HepG2 (cell line): ENCODE results near the gene SCAF11. TPM values are rescaled to one million over a fixed set of nuclear protein-coding genes. Genes with fewer than 3 reads are reported as not detected.

Experiments used
- ATF7-NPFF ChIP-seq: sonication (generic); formaldehyde crosslinking; IDR thresholded peaks from 2 replicates; pipeline ENCODE4 v1.8.1; 2023; ENCODE audit warnings: mild to moderate bottlenecking, low read depth, missing genetic modification reagents, moderate library complexity
- CENPBD1 ChIP-seq: sonication (generic); formaldehyde crosslinking; IDR thresholded peaks from 2 replicates; pipeline ENCODE4 v1.8.0; 2022; ENCODE audit warnings: missing genetic modification reagents, low read depth, mild to moderate bottlenecking, borderline replicate concordance
- EHMT2 ChIP-seq: fragments of 200-600 bp; sonication (generic); IDR thresholded peaks from 2 replicates; pipeline ENCODE4 v1.7.0; 2017; ENCODE audit warnings: antibody characterized with exemption, low read depth, low read length, borderline replicate concordance
- NFYB ChIP-seq: sonication (generic); formaldehyde crosslinking; IDR thresholded peaks from 2 replicates; pipeline ENCODE4 v1.4.0; 2020; ENCODE audit warnings: missing genetic modification reagents
- NR2F6 ChIP-seq, 2 experiments: IDR thresholded peaks; 2 replicates each; pipeline ENCODE4 v1.6.1; 2016; ENCODE audit warnings: antibody characterized with exemption in 1 of 2, mild to moderate bottlenecking in 1 of 2
- SMYD3 ChIP-seq: sonication (generic); formaldehyde crosslinking; IDR thresholded peaks from 2 replicates; pipeline ENCODE4 v1.8.1; 2023; ENCODE audit warnings: mild to moderate bottlenecking, missing genetic modification reagents
- ZFP36 ChIP-seq: fragments of 150-350 bp; IDR thresholded peaks from 2 replicates; pipeline ENCODE4 v1.6.1; 2018; ENCODE audit warnings: borderline replicate concordance, low read length, low read depth; ENCODE audit not compliant: partially characterized antibody
- ZFX ChIP-seq: sonication (generic); formaldehyde crosslinking; IDR thresholded peaks from 2 replicates; pipeline ENCODE4 v1.4.0; 2020; ENCODE audit warnings: mild to moderate bottlenecking, low read depth, missing genetic modification reagents, moderate library complexity
- ZNF280D ChIP-seq: sonication (generic); formaldehyde crosslinking; IDR thresholded peaks from 2 replicates; pipeline ENCODE4 v1.5.1; 2020; ENCODE audit warnings: mild to moderate bottlenecking, missing genetic modification reagents
- ZNF550 ChIP-seq: sonication (generic); formaldehyde crosslinking; IDR thresholded peaks from 2 replicates; pipeline ENCODE4 v1.4.0; 2020; ENCODE audit warnings: mild to moderate bottlenecking, missing genetic modification reagents, borderline replicate concordance
- polyA plus RNA-seq, 8 experiments: library from polyadenylated mRNA; depleted of rRNA in 3 of 8; stranded (reverse) in 7 of 8; unstranded in 1 of 8; fragments of >200 nt; fragmentation: Illumina TruSeq in 4 of 8; extraction: Trizol in 4 of 8; gene quantifications; 2 replicates each; pipeline versions ENCODE4 v1.2.1 to v1.2.3, GENCODE V29; 2011 to 2016; ENCODE audit warnings: low read depth in 4 of 8, missing spikeins in 1 of 8, mixed read lengths in 1 of 8; ENCODE audit not compliant: insufficient read depth in 1 of 8
- total RNA-seq, 5 experiments: library from RNA; depleted of rRNA; stranded (reverse); fragments of >200 nt; fragmentation: Illumina TruSeq; extraction: Trizol; gene quantifications; 2 replicates each; pipeline ENCODE4 v1.2.3, GENCODE V29; 2016; ENCODE audit warnings: low read depth in 1 of 5
- TF ChIP-seq, protein P1 (sequence below): sonication (generic); formaldehyde crosslinking; IDR thresholded peaks from 2 replicates; pipeline ENCODE4 v1.5.1; 2020; ENCODE audit warnings: missing genetic modification reagents, mild to moderate bottlenecking, borderline replicate concordance
- TF ChIP-seq, protein P2 (sequence below): sonication (generic); formaldehyde crosslinking; IDR thresholded peaks from 2 replicates; pipeline ENCODE4 v1.9.0; 2022; ENCODE audit warnings: missing genetic modification reagents, mild to moderate bottlenecking, borderline replicate concordance
- TF ChIP-seq, protein P3 (sequence below), 2 experiments: sonication (generic) in 1 of 2; formaldehyde crosslinking in 1 of 2; IDR thresholded peaks; 2 replicates each; pipeline versions ENCODE4 v1.6.1 to v1.9.0; 2014 to 2022; ENCODE audit warnings: antibody characterized with exemption in 1 of 2, borderline replicate concordance in 1 of 2, inconsistent platforms in 1 of 2, low read depth in 1 of 2, missing genetic modification reagents in 1 of 2

Gene SCAF11
- total and polyA plus RNA-seq, 2 of the 13 experiments (the other 11 are each of a cell fraction or from before 2014, with no cell fraction given): 26.9 to 38.3 TPM

DNA sequence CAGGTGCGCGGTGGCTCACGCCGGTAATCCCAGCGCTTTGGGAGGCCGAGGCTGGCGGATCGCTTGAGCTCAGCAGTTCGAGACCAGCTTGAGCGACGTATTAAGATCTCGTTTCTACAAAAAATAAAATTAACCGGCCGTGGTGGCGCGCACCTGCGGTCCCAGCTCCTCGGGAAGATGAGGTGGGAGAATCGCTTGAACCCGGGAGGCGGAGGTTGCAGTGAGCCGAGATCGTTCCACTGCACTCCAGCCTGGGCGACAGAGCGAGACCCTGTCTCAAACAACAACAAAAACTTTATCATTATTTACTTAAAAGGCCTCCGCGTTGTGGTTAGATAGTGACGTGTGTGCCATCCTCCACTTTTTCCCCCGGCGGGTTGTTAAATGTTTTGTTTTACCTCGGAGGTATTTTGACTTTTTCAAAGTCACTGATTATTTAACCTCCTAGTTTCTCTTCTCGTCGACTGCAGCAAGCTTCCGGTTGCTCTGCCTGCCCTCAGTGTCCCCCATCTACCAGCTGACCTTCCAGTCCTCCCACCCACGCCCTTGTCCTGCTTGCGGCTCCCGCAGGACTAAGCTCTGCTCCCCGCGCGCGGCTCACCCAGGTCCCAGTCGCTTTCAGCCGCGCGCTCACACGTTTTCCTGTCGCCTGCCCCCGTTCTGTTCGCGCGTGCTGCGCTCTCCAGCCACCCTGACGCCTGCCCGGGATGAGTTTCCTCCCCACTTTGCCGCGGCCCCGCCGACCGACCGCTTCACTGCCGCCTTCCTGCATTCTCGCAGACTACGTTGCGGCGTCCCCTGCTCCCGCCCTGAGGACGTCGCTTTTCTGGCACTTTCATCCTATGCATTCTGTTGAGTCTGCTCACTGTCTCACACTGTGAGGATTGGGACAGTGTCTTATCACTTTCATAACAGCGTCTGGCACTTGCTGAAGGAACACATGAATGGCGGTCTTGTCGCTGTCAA, 1.2 kb upstream of the SCAF11 start (continued):
- TF ChIP-seq, protein P1, sequence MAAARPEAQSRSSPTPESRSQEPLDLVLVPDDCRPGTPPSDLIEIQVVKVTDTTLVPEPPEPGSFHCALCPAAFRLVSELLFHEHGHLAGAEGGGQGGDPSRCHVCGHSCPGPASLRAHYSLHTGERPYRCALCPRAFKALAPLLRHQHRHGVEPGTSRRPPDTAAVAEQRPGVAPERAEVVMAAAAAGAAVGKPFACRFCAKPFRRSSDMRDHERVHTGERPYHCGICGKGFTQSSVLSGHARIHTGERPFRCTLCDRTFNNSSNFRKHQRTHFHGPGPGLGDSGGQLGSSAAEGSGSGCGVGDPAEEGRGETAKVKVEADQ (CRISPR knock-in tag): peak; percentile 71
- TF ChIP-seq NR2F6 (IDR thresholded peaks at IDR 0.05) (no peak), NR2F6 (CRISPR knock-in tag; IDR thresholded peaks at IDR 0.05) (peak; percentile 35; the same call in 1 of the 2 replicates), ZNF280D (0 out of 2 replicates have a peak, but pooled peaks have one; percentile 78), SMYD3 (no peak), ZNF550 (0 out of 2 replicates have a peak, but pooled peaks have one; percentile 71), NFYB (CRISPR knock-in tag) (no peak), ATF7-NPFF (CRISPR knock-in tag) (peak; percentile 70; the same call in 1 of the 2 replicates), ZFX (peak; percentile 58; the same call in 1 of the 2 replicates), EHMT2 (no peak), ZFP36 (no peak), CENPBD1 (no peak)
- TF ChIP-seq, protein P2, sequence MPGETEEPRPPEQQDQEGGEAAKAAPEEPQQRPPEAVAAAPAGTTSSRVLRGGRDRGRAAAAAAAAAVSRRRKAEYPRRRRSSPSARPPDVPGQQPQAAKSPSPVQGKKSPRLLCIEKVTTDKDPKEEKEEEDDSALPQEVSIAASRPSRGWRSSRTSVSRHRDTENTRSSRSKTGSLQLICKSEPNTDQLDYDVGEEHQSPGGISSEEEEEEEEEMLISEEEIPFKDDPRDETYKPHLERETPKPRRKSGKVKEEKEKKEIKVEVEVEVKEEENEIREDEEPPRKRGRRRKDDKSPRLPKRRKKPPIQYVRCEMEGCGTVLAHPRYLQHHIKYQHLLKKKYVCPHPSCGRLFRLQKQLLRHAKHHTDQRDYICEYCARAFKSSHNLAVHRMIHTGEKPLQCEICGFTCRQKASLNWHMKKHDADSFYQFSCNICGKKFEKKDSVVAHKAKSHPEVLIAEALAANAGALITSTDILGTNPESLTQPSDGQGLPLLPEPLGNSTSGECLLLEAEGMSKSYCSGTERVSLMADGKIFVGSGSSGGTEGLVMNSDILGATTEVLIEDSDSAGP (CRISPR knock-in tag): peak; percentile 64
- TF ChIP-seq, protein P3, sequence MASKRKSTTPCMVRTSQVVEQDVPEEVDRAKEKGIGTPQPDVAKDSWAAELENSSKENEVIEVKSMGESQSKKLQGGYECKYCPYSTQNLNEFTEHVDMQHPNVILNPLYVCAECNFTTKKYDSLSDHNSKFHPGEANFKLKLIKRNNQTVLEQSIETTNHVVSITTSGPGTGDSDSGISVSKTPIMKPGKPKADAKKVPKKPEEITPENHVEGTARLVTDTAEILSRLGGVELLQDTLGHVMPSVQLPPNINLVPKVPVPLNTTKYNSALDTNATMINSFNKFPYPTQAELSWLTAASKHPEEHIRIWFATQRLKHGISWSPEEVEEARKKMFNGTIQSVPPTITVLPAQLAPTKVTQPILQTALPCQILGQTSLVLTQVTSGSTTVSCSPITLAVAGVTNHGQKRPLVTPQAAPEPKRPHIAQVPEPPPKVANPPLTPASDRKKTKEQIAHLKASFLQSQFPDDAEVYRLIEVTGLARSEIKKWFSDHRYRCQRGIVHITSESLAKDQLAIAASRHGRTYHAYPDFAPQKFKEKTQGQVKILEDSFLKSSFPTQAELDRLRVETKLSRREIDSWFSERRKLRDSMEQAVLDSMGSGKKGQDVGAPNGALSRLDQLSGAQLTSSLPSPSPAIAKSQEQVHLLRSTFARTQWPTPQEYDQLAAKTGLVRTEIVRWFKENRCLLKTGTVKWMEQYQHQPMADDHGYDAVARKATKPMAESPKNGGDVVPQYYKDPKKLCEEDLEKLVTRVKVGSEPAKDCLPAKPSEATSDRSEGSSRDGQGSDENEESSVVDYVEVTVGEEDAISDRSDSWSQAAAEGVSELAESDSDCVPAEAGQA (IDR thresholded peaks at IDR 0.05; ENCODE audit: low read depth): no peak
- TF ChIP-seq, protein P3 (CRISPR knock-in tag; IDR thresholded peaks at IDR 0.05; ENCODE audit: borderline replicate concordance): peak; percentile 52; the same call in 1 of the 2 replicates
